HL-60/S4 treated with phorbol 12-myristate 13-acetate at 8.2 ng/mL for 4 days and 3 days (cell line): ENCODE data around the gene DUS2.
"Not testable (repeated sequence)": the region's sequence is repeated elsewhere in the genome, so short reads cannot be mapped to it uniquely, and the experiment has no call there.

Source experiments
- in situ Hi-C: fragments of 300-500 bp; cut with MboI; formaldehyde crosslinking; loops from 2 replicates; pipeline ENCODE4 v1.15.0; 2022; ENCODE audit warnings: low sequenced_read_pairs

Gene DUS2

DNA sequence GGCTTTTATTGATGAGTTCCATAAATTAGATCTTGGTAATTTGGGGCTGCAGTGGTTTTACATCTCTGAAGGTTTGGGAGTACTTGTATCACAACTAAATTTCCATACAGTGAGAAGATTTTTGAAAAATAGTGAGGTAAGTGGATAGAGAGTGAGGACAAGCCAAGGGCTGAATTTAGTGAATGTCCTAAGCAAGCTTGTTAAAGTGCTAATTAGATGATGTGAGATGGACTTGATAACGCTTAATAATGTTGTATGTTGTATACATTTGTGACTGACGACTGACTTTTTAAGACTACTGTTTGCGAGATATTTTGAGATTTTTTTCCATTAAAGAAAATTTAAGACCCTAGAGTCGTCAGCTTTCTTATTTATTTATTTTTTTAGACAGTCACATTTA is 66.0 kb downstream of the DUS2 start:
- in situ Hi-C loops, result no loop called here

DNA sequence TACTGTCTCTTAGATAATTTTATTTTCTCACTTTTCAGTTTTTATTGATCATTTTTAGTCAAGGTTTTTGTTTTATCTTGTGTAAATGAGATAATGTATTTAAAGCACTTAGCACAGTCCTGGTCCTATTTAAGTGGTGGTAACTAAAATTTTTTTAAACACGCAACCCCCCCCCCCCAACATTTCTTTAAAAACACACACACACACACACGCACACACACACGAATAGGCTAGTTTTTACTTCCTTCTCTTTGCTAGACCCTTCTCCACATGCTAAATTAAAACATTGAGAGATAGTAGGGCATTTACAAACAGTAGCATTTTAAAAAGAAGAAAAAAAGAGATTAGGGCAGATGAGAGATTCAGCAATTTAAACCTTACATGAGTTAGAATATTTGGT is 67.0 kb downstream of the DUS2 start:
- in situ Hi-C loops, result no loop called here

DNA sequence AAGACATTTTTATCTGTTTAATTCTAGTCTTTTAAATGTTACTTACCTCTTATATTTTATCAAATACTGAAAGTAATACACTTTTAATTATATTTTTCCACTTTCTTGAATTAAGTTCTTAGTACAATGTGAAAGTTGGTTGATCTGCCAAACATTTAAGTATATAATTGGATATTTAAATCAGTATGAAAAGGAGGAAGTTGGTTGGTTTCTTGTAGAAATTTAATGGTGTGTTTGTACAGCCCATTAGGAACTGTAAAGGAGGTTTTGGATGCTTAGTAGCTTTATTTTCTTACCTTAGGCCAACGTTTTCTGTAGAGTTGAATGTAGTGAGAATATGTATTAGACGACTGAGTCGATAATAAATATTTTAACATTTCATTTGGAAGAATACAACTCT is 67.4 kb downstream of the DUS2 start:
- in situ Hi-C loops, result no loop called here

DNA sequence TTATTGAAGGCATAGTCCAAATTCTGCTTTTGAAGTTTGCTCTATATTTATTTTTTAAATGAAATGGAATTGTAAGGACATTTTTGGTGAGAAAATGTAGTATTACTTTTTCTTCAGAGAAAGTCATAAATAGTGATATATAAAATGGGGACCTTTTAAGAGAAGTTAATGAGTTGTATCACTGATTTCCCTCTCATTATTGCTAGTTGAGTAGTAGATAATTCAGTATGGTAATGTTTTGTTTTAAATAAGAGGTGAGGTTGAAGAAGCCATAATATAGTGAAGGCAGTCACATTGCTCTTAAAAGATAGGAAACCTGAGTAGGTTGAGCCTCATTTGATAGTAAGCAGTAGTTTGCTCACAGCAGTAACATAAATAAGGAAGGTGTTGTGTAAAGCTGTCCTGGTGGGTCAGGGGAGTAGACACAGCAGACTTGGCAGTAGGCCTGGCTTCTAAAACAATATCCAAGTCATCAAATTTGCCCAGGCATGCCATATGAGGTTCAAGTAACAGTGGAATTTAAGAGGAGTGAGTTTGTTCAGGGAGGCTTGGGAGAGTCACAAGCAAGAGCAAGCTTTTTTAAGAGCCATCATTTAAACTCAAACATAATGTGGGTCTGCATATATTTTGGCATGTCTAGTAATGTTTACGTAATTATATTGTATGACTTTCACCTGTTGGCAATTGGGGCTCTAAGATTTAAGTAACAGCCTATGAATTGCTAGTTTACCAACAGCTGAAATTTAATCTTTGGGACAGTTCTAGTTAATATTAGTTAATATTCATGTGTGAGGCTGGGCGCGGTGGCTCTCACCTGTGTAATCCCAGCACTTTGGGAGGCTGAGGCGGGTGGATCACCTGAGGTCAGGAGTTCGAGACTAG is 68.5 kb downstream of the DUS2 start:
- in situ Hi-C loops, result no loop called here

DNA sequence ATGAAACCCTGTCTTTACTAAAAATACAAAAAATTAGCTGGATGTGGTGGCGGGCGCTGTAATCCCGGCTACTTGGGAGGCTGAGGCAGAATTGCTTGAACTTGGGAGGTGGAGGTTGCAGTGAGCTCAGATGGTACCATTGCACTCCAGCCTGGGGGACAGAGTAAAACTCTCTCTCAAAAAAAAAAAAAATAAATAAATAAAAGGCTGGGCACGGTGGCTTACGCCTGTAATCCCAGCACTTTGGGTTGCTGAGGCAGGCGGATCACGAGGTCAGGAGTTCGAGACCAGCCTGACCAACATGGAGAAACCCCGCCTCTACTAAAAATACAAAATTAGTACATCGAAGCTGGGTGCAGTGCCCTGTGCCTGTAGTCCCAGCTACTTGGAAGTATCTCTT is 69.2 kb downstream of the DUS2 start:
- in situ Hi-C loops, result not testable (repeated sequence)

DNA sequence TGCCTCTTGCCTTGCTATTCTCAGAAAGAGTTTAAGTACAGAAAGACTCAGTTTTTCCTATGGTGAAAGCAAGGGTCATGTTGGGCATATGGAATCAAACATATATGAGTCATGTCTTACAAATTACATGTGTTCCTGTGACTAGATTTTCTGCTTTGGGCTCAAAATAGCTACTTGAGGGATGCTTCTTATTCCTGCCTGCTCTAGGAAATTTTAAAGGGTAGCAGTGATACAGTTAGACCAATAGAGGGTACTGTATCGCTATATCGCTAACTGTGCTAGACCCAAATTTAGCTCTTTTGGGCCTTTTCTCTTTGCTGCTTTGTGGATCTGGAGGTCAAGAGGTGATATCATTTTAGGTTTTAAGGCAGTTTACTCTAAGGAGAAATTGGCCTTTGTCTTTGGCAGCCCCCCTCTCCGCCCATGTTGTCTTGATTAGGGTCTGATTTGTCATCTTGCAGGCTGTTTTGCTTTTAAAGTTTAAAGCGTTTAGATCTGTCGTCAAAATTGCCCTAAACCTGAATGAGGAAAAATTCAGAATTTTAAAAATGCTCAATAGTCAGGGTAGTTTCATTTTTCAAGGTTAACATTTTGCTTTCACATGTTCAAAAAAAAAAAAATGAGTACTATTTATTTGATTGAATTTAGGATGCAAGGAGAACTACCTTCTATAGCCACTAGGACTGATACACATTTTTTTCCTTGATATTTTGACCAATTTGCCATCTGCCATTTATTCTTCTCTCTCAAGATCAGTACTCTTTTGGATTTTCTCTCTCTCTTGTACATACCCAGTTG is 70.9 kb downstream of the DUS2 start:
- in situ Hi-C loops, result no loop called here

DNA sequence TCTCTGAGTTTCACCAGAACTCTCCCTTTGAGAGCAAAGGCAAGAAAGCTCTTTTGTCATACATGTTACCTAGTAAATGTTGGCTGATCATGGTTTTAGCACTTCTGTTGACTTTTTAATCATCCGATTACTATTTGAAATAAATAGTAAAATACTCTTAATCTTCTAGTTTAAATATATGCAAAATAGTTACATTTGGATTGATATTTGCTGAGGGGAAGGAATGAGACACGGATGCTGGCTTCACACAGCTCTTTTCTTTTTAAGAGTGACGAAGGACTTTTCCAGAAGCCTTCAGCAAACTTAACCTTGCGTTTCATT is 71.5 kb downstream of the DUS2 start:
- in situ Hi-C loops, result no loop called here

DNA sequence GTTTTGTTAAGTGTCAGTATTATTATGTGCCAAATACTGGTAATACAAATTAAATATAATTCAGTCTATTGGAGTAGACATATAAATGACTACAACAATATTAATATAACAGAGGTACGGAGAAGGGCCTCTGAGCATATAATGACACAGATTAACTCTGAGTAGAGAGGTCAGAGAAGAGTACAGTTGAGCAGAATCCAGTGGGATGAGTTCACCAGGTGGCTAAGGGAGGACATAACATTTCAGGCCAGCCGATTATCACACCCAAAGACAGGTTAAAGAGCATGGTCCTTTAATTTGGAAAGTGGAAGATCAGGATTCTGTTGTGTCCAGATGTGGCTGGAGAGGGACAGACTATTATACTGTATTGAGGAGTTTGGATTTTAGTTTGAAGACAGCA is 73.4 kb downstream of the DUS2 start:
- in situ Hi-C loops, result no loop called here

DNA sequence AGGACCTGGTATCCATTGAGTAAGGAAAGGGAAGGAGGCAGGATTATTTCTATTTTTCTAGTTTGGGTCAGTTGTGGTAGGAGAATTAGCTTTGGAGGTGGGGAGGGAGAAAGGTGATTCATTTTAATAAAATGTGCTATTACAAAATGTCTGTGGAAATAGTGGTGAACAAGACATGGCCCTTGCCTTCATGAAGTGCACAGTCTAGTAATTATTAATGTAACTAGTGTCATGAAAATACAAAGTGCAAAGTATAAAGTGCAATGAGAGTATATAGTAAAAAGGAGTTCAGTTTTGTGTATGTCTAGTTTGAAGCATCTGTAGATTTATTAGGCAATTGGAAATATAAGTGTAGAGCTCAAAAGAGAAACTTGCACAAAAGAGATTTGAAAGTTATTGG is 74.0 kb downstream of the DUS2 start:
- in situ Hi-C loops, result no loop called here

DNA sequence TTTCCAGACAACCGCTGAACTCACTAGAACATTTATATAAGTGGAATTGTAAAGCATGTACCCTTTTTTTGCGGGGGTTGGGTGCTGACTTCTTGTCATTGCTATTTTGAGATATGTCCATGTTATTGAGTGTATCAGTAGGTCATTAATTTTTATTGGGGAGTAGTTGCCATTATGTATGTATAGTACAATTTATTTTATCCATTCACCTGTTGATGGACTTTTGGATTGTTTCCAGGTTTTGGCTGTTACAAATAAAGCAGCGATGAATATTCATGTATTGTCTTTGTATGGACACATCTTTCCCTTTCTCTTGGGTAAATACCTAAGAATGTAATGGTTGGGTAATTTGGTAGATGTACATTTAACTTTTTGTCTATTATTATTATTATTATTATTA is 74.8 kb downstream of the DUS2 start:
- in situ Hi-C loops, result no loop called here

DNA sequence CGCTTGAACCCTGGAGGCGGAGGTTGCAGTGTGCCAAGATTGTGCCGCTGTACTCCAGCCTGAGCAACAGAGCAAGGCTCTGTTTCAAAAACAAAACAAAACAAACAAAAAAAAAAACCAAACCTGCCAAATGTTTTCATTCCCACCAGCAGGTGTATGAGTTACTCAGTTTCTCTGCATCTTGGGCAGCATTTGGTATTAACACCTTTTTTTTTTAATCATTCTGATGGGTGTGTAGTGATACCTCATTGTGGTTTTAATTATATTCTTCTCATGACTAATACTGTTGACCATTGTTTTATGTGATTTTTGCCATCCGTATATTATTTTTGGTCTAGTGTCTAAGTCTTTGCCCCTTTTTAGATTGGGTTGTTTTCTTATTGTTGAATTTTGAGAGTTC is 77.4 kb downstream of the DUS2 start:
- in situ Hi-C loops, result no loop called here

DNA sequence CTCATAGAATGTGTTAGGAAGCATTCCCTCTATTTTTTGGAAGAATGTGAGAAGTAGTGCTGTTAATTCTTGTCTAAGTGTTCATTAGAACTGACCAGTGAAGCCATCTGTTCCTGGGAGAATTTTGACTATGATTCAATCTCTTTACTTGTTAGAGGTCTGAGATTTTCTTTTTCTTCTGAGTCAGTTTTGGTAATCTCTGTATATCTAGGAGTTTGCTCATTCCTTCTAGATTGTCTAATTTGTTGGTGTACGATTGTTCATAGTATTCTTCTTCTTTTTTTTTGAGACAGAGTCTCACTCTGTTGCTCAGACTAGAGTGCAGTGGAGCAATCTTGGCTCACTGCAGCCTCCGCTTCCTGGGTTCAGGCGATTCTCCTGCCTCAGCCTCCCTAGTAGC is 82.5 kb downstream of the DUS2 start:
- in situ Hi-C loops, result no loop called here

DNA sequence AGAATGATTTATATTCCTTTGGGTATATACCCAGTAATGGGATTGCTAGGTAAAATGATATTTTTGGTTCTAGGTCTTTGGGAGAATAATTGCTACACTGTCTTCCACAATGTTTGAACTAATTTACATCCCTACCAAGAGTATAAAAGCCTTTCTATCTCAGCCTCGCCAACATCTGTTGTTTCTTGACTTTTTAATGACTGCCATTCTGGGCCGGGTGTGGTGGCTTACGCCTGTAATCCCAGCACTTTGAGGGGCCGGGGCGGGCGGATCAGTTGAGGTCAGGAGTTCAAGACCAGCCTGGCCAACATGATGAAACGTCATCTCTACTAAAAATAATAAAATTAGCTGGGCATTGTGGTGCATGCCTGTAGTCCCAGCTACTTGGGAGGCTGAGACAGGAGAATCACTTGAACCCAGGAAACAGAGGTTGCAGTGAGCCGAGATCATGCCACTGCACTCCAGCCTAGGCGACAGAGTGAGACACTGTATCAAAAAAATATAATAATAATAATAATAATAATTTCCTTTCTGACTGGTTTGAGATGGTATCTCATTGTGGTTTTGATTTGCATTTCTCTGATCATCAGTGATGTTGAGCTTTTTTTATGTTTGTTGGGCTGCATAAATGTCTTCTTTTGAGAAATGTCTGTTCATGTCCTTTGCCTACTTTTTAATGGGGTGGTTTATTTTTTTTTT is 84.3 kb downstream of the DUS2 start:
- in situ Hi-C loops, result not testable (repeated sequence)

DNA sequence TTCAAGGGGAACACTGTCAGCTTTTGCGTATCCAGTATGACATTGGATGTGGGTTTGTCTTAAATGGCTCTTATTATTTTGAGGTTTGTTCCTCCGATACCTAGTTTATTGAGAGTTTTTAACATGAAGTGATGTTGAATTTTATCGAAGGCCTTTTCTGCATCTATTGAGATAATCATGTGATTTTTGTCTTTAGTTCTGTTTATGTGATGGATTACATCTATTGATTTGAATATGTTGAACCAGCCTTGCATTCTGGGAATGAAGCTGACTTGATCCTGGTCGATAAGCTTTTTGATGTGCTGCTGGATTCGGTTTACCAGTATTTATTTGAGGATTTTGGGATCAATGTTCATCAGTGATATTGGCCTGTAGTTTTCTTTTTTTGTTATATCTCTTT is 86.1 kb downstream of the DUS2 start:
- in situ Hi-C loops, result not testable (repeated sequence)

DNA sequence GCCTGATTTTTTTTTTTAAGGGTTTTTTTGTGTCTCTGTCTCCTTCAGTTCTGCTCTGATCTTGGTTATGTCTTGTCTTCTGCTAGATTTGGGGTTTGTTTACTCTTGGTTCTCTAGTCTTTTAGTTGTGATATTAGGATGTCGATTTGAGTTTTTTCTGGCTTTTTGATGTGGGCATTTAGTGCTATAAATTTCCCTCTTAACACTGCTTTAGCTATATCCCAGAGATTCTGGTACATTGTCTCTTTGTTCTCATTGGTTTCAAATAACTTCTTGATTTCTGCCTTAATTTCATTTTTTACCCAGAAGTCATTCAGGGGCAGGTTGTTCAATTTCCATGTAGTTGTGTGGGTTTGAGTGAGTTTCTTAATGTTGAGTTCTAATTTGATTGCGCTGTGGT is 87.5 kb downstream of the DUS2 start:
- in situ Hi-C loops, result not testable (repeated sequence)

DNA sequence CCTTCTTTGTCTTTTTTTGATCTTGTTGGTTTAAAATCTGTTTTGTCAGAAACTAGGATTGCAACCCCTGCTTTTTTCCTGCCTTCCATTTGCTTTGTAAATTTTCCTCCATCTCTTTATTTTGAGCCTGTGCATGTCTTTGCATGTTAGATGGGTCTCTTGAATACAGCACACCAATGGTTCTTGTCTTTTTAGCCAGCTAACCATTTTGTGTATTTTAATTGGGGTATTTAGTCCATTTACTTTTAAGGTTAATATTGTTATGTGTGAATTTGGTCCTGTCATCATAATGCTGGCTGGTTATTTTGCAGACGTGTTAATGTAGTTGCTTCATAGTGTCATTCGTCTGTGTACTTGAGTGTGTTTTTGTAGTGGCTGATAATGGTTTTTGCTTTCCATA is 88.3 kb downstream of the DUS2 start:
- in situ Hi-C loops, result no loop called here

DNA sequence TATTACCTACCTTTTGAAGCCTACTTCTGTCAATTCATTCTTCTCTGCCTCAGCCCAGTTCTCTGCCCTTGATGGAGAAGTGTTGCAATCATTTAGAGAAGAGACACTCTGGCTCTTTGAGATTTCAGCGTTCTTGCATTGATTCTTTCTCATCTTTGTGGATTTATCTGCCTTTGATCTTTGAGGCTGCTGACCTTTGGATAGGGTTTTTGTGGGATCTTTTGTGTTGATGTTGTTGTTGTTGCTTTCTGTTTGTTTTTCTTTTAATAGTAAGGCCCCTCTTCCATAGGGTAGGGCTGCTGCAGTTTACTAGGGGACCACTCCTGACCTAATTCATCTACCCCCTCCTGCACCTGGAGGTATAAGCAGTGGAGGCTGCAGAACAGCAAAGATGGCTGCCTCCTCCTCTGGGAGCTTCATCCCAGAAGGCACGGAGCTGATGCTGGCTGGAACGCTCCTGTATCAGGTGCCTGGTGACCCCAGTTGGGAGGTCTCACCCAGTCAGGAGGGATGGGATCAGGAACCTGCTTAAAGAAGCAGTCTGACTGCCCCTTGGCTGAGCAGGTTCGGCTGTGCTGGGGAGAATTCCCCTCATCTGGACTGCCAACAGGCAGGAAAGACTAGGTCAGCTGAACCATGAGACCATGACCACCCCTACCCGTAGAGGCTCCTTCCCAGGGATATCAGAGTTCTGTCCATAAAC is 90.1 kb downstream of the DUS2 start:
- in situ Hi-C loops, result no loop called here

DNA sequence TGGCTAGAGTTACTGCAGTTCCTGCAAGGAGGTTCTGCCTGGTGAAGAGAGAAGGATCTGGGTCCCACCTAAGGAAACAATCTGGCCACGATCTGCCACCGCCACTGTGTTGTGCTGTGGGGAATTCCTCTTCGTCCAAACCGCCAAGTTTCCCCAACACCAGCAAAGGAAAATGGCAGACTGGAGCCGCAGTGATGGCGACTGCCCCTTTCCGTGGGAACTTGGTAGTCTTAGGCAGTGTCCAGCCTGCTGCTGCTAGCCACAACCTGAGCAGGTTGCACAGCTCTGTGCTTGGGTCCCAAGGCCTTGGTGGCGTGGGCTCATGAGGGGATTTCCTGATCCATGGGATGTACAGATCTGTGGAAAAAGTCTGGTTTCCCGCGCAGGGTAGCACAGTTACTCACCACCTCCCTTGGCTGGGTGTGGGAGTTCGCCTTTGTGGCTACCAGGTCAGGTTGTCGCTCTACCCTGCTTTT is 90.7 kb downstream of the DUS2 start:
- in situ Hi-C loops, result no loop called here

DNA sequence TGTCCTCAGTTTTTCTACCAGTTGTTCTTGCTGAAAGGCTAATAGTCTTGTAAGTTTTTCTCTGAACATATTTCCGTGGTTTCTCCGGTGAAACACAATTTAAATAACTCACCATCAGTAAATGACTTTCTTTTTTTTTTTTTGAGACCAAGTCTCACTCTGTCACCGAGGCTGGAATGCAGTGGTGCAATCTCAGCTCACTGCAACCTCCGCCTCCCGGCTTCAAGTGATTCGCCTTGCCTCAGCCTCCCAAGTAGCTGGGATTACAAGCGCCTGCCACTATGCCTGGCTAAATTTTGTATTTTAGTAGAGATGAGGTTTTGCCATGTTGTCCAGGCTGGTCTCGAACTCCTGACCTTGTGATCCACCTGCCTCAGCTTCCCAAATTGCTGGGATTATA is 91.9 kb downstream of the DUS2 start:
- in situ Hi-C loops, result not testable (repeated sequence)

DNA sequence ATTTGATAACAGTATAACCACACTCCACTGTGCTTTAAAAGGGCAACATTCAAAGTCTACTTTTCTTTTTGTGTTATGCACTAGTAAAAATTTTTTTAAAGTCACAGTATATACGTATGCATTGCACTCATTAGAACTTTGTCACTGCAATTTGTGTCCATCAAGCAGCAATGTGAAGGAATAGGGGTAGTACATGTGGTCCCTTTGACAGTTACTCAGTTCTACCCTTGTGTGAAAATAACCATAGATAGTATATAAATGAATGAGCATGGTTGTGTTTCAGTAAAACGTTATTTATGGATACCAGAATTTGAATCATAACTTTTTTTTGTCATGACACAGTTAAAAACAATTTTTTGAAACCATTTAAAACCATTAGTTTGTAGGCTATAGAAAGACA is 92.8 kb downstream of the DUS2 start:
- in situ Hi-C loops, result no loop called here

DNA sequence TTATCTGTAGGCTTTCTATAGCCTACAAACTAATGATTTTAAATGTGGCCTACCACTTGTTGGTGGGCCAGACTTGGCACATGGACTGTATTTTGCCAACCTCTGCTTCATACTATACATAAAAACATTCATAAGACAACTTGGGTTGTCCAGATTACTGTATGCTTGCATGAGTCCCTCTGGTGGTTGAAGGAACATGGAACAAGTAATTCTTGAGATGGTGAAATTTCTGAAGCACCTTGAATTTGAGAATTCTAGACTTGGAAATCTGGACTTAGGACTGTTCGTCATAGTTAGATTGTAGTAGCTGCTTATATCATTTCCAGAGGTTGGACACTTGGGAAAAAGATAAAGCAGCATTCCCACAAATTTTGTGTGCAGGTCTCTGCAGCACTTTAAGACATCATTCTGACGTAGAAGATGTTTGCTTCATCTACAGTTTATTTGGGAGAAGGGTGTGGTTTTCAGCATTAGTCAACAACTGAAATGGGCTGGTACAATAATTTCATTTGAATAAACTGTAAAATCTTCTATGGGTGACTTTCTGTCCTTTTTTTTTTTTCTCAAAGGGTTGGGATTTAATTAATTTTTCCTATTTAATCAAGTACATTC is 93.3 kb downstream of the DUS2 start:
- in situ Hi-C loops, result no loop called here
